Erythroblast (primary cell): ENCODE measurements around the gene LRRC1.

Source experiments
- GATA1 ChIP-seq: IDR thresholded peaks from 2 replicates; pipeline ENCODE4 v1.6.1; 2011; ENCODE audit warnings: low read depth, mild to moderate bottlenecking, control low read depth, low read length, moderate library complexity
- POLR2A ChIP-seq: IDR thresholded peaks from 2 replicates; pipeline ENCODE4 v1.6.1; 2011; ENCODE audit warnings: mild to moderate bottlenecking, low read length

DNA sequence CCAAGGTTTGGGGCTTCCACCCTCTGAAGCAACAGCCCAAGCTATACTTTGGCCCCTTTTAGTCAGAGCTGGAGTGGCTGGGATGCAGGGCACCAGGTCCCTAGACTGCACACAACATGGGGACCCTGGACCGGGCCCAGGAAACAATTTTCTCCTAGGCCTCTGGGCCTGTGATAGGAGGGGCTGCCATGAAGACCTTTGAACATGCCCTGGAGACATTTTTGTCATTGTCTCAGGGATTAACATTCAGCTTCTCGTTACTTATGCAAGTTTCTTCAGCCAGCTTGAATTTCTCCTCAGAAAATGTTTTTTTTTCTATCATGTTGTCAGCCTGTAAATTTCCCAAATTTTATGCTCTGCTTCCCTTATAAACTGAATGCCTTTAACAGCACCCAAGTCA, 82.3 kb downstream of the LRRC1 start:
- TF ChIP-seq POLR2A, result no peak
- TF ChIP-seq GATA1, result no peak
